ENCODE results near the gene RCE1.

DNA sequence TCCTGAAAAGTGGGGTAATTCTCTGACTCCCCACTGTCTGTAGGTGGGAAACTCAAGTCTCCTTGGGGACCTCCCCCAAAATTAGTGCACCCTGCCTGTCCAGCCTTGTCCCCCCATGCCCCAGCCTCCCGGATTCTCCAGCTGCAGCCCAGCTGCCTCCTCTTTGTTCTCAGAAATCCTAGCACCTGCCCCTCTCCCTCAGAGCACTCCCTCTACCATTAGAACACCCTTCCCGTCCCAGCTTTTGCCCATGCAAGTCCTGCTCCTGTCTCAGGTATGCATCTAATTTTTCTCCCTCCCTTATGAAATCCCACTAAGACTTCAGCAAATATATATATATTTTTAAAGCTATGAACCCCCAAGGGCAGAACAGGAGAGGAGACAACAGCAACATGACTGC, 50.9 kb downstream of the RCE1 start:
- TF ChIP-seq, protein P1, sequence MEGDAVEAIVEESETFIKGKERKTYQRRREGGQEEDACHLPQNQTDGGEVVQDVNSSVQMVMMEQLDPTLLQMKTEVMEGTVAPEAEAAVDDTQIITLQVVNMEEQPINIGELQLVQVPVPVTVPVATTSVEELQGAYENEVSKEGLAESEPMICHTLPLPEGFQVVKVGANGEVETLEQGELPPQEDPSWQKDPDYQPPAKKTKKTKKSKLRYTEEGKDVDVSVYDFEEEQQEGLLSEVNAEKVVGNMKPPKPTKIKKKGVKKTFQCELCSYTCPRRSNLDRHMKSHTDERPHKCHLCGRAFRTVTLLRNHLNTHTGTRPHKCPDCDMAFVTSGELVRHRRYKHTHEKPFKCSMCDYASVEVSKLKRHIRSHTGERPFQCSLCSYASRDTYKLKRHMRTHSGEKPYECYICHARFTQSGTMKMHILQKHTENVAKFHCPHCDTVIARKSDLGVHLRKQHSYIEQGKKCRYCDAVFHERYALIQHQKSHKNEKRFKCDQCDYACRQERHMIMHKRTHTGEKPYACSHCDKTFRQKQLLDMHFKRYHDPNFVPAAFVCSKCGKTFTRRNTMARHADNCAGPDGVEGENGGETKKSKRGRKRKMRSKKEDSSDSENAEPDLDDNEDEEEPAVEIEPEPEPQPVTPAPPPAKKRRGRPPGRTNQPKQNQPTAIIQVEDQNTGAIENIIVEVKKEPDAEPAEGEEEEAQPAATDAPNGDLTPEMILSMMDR (IDR thresholded peaks at IDR 0.05) = no peak
- TF ChIP-seq POLR2A (IDR thresholded peaks at IDR 0.05) = no peak
